Smooth muscle cell (in vitro differentiated cells): ENCODE data around the gene AJAP1. TPM values are rescaled to one million over a fixed set of nuclear protein-coding genes. Genes with fewer than 3 reads are reported as not detected.
A peak's percentile ranks its signal among the peaks of the same experiment; 100 is the strongest.

Experiments
- DNase-seq: peaks from one replicate; lab custom pipeline; 2025; ENCODE audit not compliant: unreplicated experiment; lab: John Stamatoyannopoulos, UW
- H2AFZ ChIP-seq: fragments of 200-600 bp; sonication (generic); 2 replicates; pipeline ENCODE4 v1.6.0; 2016; ENCODE audit warnings: antibody characterized with exemption, low read depth, mild to moderate bottlenecking
- H3F3A ChIP-seq: fragments of 200-600 bp; sonication (generic); 2 replicates; pipeline ENCODE4 v1.6.0; 2017; ENCODE audit warnings: antibody characterized with exemption, low read depth
- H3K27ac ChIP-seq: fragments of 200-600 bp; sonication (generic); 2 replicates; pipeline ENCODE4 v1.5.1; 2016; ENCODE audit warnings: low read depth, mild to moderate bottlenecking
- H3K27me3 ChIP-seq: fragments of 200-600 bp; sonication (generic); 2 replicates; pipeline ENCODE4 v1.6.1; 2016; ENCODE audit warnings: low read depth, mild to moderate bottlenecking
- H3K36me3 ChIP-seq: fragments of 200-600 bp; sonication (generic); 2 replicates; pipeline ENCODE4 v1.5.1; 2016; ENCODE audit warnings: low read depth
- H3K4me1 ChIP-seq: fragments of 200-600 bp; sonication (generic); 2 replicates; pipeline ENCODE4 v1.5.1; 2016; ENCODE audit warnings: low read depth
- H3K4me2 ChIP-seq: fragments of 200-600 bp; sonication (generic); 2 replicates; pipeline ENCODE4 v1.6.0; 2016; ENCODE audit warnings: mild to moderate bottlenecking
- H3K4me3 ChIP-seq: fragments of 200-600 bp; sonication (generic); 2 replicates; pipeline ENCODE4 v1.5.1; 2016; ENCODE audit warnings: mild to moderate bottlenecking
- H3K79me2 ChIP-seq: fragments of 200-600 bp; sonication (generic); 2 replicates; pipeline ENCODE4 v1.6.0; 2016; ENCODE audit warnings: low read depth, mild to moderate bottlenecking
- H3K9ac ChIP-seq: fragments of 200-600 bp; sonication (generic); 2 replicates; pipeline ENCODE4 v1.6.0; 2016; ENCODE audit warnings: low read depth
- H3K9me3 ChIP-seq: fragments of 200-600 bp; sonication (generic); replicated peaks from 2 replicates; pipeline ENCODE4 v1.5.1; 2016; ENCODE audit warnings: low read depth
- H4K20me1 ChIP-seq: fragments of 200-600 bp; sonication (generic); 2 replicates; pipeline ENCODE4 v1.6.0; 2016; ENCODE audit warnings: low read depth
- CTCF ChIP-seq: fragments of 200-600 bp; sonication (generic); IDR thresholded peaks from 2 replicates; pipeline ENCODE4 v1.5.1; 2017; ENCODE audit warnings: borderline replicate concordance, mild to moderate bottlenecking, antibody characterized with exemption; ENCODE audit not compliant: insufficient read depth, poor library complexity, severe bottlenecking
- WGBS: methylation state at CpG from one replicate; pipeline ENCODE4 v1.1.7; 2016; ENCODE audit warnings: low lambda C conversion rate; 5-methylcytosine and 5-hydroxymethylcytosine counted together
- polyA plus RNA-seq: library from polyadenylated mRNA; unstranded; fragments of >200 nt; fragmentation: Nextera tagmentation; extraction: Ambion mirVana; gene quantifications from 2 replicates; pipeline ENCODE4 v1.2.1, GENCODE V29; 2016
- total RNA-seq: library from RNA; depleted of rRNA; stranded (reverse); fragments of >200 nt; gene quantifications from 2 replicates; pipeline ENCODE4 v1.2.3, GENCODE V29; 2014

The AJAP1 gene
- total and polyA plus RNA-seq, 2 experiments from 2014 or later, result 0.10 to 0.58 TPM

GRCh38 chr1:4648657-4649056, 5.8 kb upstream of the AJAP1 start:
- no peak overlapping the region for H3K9ac ChIP-seq
- H3K4me3 ChIP-seq, result no peak overlapping the region
- H3K36me3 ChIP-seq, result no peaks in the 10 kb centered on the region
- DNase-seq, result no peak
- H4K20me1 ChIP-seq, result no peaks in the 10 kb centered on the region
- H3F3A ChIP-seq, result no peaks in the 10 kb centered on the region
- no peaks in the 10 kb centered on the region for H3K9me3 ChIP-seq
- H3K79me2 ChIP-seq, result no peaks in the 10 kb centered on the region
- no peak overlapping the region for H3K27ac ChIP-seq
- WGBS, result 96% methylated on average over 2 of the region's 2 CpGs
- no peak overlapping the region for H2AFZ ChIP-seq
- no peak overlapping the region for H3K4me2 ChIP-seq
- peaks cover 4% of the 10 kb centered on the region for H3K4me1 ChIP-seq
- peaks cover 11% of the 10 kb centered on the region for H3K27me3 ChIP-seq
- no peak for TF ChIP-seq CTCF

- DNase-seq, result no peak
- no peak for TF ChIP-seq CTCF
- peaks cover 4% of the 10 kb centered on the region for H3K4me1 ChIP-seq
- H3K36me3 ChIP-seq, result no peaks in the 10 kb centered on the region
- peak overlapping the region; percentile 15 for H3K4me2 ChIP-seq
- no peak overlapping the region for H3K27ac ChIP-seq
- H3K79me2 ChIP-seq, result no peaks in the 10 kb centered on the region
- no peak overlapping the region for H3K4me3 ChIP-seq
- H2AFZ ChIP-seq, result no peak overlapping the region
- H3K9me3 ChIP-seq, result no peaks in the 10 kb centered on the region
- H3K9ac ChIP-seq, result no peak overlapping the region
- 12% methylated on average over 8 of the region's 8 CpGs for WGBS
- H4K20me1 ChIP-seq, result no peaks in the 10 kb centered on the region
- peaks cover 25% of the 10 kb centered on the region for H3K27me3 ChIP-seq
- no peaks in the 10 kb centered on the region for H3F3A ChIP-seq
These were observed 3.9 kb upstream of the AJAP1 start for GRCh38 chr1:4650481-4650880.

- H3K36me3 ChIP-seq, result no peaks in the 10 kb centered on the region
- H4K20me1 ChIP-seq, result no peaks in the 10 kb centered on the region
- no peak overlapping the region for H3K4me3 ChIP-seq
- no peaks in the 10 kb centered on the region for H3K79me2 ChIP-seq
- no peak for DNase-seq
- no peaks in the 10 kb centered on the region for H3F3A ChIP-seq
- no peak for TF ChIP-seq CTCF
- WGBS, result 66% methylated on average over 8 of the region's 8 CpGs
- no peak overlapping the region for H2AFZ ChIP-seq
- H3K4me1 ChIP-seq, result peaks cover 6% of the 10 kb centered on the region
- H3K4me2 ChIP-seq, result no peak overlapping the region
- no peak overlapping the region for H3K27ac ChIP-seq
- peaks cover 28% of the 10 kb centered on the region for H3K27me3 ChIP-seq
- no peaks in the 10 kb centered on the region for H3K9me3 ChIP-seq
- H3K9ac ChIP-seq, result no peak overlapping the region
These were observed 3.4 kb upstream of the AJAP1 start for GRCh38 chr1:4650981-4651380.

- no peaks in the 10 kb centered on the region for H3K9me3 ChIP-seq
- peak overlapping the region; percentile 75 for H2AFZ ChIP-seq
- no peaks in the 10 kb centered on the region for H3K36me3 ChIP-seq
- H4K20me1 ChIP-seq, result no peaks in the 10 kb centered on the region
- peak; percentile 90 for TF ChIP-seq CTCF
- DNase-seq, result peak; percentile 23
- peaks cover 44% of the 10 kb centered on the region for H3K27me3 ChIP-seq
- no peaks in the 10 kb centered on the region for H3F3A ChIP-seq
- WGBS, result 23% methylated on average over 30 of the region's 31 CpGs
- no peak overlapping the region for H3K9ac ChIP-seq
- H3K4me2 ChIP-seq, result peak overlapping the region; percentile 71
- H3K4me3 ChIP-seq, result no peak overlapping the region
- H3K27ac ChIP-seq, result no peak overlapping the region
- no peaks in the 10 kb centered on the region for H3K79me2 ChIP-seq
- H3K4me1 ChIP-seq, result peaks cover 9% of the 10 kb centered on the region
These were observed 1.6 kb upstream of the AJAP1 start for GRCh38 chr1:4652631-4653327.
